ENCODE data around the gene CAMK1D.
"Not testable (repeated sequence)": the region's sequence is repeated elsewhere in the genome, so short reads cannot be mapped to it uniquely, and the experiment has no call there.

The CAMK1D gene

GRCh38 chr10:12807096-12807755 lies 457.9 kb downstream of the CAMK1D start:
- no peak for DNase-seq

DNA sequence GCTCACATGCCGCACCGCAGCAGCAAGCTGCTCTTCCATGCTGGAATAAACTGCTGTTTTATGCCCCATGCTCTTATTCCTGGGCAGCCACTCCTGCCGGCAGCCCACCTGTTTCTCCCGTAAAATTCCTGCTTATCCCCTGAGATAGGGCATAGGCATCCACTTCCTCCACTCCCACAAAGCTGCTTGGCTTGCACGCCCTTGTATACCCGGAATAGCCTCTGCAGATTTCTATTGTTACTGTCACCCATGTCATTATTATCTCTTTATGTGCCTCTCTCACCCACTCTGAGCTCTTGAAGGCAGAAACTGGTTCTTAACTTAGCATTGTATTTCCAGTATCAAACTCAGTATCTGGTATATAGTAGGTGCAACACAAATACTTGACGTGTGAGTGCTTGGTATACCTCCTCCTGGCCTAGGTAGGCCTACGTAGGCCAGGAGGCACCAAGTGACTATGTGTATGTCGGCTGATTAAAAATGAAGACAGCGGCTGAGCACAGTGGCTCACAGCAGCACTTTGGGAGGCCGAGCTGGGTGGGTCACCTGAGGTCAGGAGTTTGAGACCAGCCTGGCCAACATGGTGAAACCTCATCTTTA lies 458.8 kb downstream of the CAMK1D start:
- DNase-seq = no peak

DNA sequence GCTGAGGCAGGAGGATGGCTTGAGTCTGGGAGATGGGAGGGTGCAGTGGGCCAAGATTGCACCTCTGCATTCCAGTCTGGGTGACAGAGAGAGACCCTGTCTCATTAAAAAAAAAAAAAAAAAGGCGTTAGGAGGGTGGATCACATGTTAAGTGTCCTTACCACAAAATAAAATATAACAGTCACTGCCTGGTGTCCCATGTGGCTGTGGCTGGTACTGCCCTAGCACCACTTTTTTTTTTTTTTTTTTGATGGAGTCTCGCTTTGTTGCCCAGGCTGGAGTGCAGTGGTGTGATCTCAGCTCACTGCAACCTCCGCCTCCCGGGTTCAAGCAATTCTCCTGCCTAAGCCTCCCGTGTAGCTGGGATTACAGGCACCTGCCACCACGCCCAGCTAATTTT lies 460.7 kb downstream of the CAMK1D start:
- not testable (repeated sequence) for DNase-seq

DNA sequence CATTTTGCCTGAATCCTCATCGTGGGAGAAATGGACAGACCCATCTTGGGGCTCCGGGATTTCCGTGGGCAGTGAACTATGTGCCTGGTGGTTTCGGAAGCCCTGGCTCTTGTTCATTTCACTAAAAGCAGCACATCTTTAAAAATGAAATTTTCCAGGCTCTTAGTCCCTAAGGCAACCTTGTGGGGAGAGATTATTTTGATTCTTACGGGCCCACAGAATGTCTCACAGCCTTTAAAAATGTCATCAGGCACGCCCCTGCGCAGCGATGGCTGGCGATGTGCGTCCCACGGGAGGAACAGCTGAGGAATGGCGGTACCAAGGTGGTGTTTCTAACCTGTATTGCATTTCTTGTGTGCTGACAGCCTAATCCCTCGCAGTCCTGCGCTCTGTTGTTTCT lies 462.5 kb downstream of the CAMK1D start:
- DNase-seq = no peak

- no peak for DNase-seq
Observed at GRCh38 chr10:12812571-12812970, 463.2 kb downstream of the CAMK1D start.

DNA sequence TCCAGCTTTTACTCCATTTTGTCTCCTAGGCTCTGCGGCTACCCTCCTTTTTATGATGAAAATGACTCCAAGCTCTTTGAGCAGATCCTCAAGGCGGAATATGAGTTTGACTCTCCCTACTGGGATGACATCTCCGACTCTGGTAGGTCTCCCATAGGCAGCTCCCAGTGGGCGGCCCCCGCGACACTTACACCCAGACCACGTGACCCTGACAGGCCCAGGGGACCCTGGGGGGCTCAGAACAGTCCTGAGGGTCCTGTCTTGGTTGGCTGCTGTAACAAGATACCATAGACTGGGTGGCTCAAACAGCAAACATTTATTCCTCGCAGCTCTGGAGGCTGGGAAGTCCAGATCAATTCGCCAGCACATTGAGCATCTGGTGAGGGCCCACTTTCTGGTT lies 464.8 kb downstream of the CAMK1D start:
- DNase-seq = no peak

- no peak for DNase-seq
Observed at GRCh38 chr10:12819071-12819470, 469.7 kb downstream of the CAMK1D start.

DNA sequence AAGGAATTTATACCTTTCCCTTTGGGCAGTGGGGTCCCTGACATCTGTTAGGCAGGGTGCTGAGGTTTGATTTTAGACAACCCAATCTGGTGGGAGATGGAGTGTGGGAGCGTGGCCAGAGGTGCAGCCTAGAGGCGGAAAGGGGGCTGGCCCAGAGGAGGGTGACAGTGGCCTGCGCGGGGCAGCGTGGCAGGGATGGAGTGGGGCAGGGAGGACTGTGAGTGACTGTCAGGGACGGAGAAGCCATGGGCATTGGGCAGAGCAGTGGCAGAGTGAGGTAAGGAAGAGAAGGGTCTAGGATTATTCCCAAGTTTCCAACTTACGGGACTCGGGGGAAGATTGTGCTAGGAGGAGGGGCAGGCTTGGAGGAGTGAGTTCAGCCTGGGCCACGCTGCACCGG lies 470.3 kb downstream of the CAMK1D start:
- no peak for DNase-seq

DNA sequence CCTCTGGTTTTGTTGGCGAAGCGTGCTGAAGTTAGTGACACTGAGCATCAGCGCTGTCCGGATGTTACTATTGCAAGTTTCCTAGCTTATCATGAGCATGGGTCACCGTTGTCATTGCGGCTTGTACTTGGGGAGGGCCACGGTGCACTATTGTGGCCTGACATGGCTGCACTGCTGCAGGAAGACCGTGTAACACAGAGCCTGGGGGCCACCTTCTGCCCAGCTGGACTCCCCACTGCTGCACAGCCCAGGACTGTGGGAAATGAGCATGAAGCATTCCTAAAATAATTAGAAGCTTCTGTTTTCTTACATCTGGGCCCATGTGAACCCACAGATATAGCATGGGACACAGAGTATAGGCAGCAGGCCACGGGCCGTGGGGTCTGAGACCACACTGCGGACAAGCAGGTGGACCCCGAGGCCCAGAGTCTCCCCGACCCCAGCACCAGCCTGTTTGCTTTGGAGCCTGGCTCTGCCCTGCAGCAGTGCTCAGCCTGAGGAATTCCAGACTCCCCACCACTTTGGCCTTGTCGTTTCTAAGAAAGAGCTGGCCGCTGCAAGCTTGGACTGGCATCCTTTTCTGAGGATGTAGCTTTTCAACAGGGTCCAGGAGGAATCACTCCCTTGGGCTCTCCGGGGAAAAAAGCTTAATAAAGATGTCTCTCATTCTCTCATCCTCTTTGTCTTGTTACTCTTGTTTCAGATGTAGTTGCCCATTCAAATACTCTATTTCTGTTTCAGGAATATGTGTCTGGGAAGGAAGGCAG lies 473.0 kb downstream of the CAMK1D start:
- DNase-seq = no peak

DNA sequence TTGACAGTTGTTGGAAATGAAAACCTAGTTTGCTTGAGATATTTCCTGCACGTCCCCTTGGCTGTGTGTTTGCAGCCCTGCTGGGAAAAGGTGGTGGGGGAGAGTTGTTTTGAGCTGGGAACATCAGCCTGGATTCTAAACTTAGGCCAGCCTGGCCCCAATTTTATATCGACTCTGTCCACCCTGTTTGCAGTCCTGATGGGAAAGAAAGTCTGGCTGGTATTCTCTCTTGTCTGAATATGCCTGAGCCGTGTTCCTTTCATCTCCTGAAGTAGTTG lies 473.5 kb downstream of the CAMK1D start:
- no peak for DNase-seq

- no peak for DNase-seq
Observed at GRCh38 chr10:12823328-12823727, 474.0 kb downstream of the CAMK1D start.

GRCh38 chr10:12825260-12825849 lies 476.0 kb downstream of the CAMK1D start:
- no peak for DNase-seq

DNA sequence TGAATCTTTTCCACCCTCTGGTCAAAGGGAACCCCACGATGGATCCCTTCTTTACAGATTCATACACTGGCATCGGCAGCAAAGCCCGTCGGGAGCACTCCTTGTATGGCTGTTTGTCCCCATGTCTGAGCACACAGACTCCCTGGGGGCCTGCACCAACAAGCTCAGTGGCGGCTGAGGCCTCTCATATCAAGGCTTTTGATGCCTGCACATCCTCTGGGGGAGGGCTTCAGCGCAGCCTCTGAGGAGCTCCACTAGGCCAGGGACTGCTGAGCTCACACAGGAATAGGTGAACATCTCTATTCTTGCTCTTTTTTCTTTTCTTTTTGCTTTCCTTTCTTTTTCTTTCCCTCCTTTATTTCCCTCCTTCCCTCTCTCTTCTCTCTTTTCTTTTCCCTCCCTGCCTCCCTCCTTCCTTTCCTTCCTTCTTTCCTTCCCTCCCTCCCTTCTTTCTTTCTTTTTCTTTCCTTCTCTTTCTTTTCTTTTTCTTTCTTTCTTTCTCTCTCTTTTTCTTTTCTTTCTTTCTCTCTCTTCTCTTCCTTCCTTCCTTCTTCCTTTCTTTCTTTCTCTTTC lies 477.5 kb downstream of the CAMK1D start:
- DNase-seq = no peak

GRCh38 chr10:12828736-12829135 lies 479.4 kb downstream of the CAMK1D start:
- DNase-seq = no peak

- no peak for DNase-seq
Observed at GRCh38 chr10:12829831-12830390, 480.6 kb downstream of the CAMK1D start.

- DNase-seq = no peak
Observed at GRCh38 chr10:12832096-12832495, 482.7 kb downstream of the CAMK1D start.

- DNase-seq = no peak
Observed at GRCh38 chr10:12833451-12833850, 484.1 kb downstream of the CAMK1D start.

- no peak for DNase-seq
Observed at GRCh38 chr10:12834116-12834665, 484.8 kb downstream of the CAMK1D start.

- no peak for DNase-seq
Observed at GRCh38 chr10:12834721-12835120, 485.4 kb downstream of the CAMK1D start.

- DNase-seq = no peak
Observed at GRCh38 chr10:12835709-12836108, 486.4 kb downstream of the CAMK1D start.

DNA sequence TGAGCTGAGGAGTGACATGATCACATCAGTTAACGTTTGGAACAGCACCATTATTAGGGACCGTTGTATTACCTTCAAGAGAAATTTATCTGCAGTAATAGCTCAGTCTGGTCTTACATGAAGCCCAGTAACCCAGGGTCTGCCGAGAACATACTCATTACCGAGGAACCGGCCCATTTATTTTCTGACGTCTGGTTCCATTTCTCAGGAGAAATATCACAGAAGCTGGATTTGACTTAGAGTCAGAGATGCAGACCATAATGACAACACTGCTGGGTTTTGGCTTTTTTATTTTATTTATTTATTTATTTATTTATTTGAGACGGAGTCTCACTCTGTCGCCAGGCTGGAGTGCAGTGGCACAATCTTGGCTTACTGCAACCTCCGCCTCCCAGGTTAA lies 489.0 kb downstream of the CAMK1D start:
- no peak for DNase-seq

- no peak for DNase-seq
Observed at GRCh38 chr10:12838995-12839927, 489.9 kb downstream of the CAMK1D start.
